ENCODE results near the gene EIF4E. TPM values are rescaled to one million over a fixed set of nuclear protein-coding genes. Genes with fewer than 3 reads are reported as not detected.
"Not testable (repeated sequence)": the region's sequence is repeated elsewhere in the genome, so short reads cannot be mapped to it uniquely, and the experiment has no call there.

Gene EIF4E
- total and polyA plus RNA-seq, 7 donors: 37.1 to 94.7 (median 62.5) TPM

DNA sequence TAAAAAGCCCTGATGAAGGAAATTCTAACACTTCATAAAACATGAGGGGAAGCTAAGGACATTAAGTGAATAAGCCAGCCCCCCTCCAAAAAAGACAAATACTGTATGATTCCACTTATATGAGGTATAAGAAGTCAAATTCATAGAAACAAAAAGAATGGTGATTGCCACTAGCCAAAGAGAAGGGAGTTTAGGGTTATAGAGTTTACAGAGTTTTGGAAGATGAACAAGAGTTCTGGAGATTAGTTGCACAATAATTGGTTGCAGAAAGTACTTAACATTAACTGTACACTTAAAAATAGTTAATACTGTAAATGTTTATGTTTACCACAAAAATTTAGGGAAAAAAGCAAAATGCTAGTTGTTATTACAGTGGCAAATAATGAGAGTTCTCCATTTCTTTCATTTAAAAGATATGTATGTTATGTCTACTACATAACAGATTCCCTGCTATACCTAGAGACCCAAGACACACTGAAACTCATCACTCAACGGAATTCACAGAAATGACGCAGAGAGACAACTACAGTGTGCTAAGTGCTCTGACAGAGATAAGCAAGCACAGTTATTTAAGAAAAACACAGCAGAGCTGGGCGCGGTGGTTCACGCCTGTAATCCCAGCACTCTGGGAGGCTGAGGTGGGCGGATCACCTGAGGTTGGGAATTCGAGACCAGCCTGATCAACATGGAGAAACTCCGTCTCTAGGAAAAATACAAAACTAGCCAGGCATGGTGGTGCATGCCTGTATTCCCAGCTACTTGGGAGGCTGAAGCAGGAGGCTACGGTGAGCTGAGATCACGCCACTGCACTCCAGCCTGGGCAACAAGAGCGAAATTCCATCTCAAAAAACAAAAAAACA, 37.2 kb downstream of the EIF4E start:
- WGBS, 3 donors: 98 to 99% (median 99%) methylated on average over 11 of the region's 11 CpGs
- intact Hi-C loops (cut with DNase I): no loop called here
- DNase-seq (no peak), ATAC-seq (no peak)
- no peak overlapping the region for H3K4me3 ChIP-seq
- H3K9me3 ChIP-seq: no peaks in the 10 kb centered on the region
- H3K27ac ChIP-seq: no peak overlapping the region
- H3K4me1 ChIP-seq: no peaks in the 10 kb centered on the region
- TF ChIP-seq, protein P1, sequence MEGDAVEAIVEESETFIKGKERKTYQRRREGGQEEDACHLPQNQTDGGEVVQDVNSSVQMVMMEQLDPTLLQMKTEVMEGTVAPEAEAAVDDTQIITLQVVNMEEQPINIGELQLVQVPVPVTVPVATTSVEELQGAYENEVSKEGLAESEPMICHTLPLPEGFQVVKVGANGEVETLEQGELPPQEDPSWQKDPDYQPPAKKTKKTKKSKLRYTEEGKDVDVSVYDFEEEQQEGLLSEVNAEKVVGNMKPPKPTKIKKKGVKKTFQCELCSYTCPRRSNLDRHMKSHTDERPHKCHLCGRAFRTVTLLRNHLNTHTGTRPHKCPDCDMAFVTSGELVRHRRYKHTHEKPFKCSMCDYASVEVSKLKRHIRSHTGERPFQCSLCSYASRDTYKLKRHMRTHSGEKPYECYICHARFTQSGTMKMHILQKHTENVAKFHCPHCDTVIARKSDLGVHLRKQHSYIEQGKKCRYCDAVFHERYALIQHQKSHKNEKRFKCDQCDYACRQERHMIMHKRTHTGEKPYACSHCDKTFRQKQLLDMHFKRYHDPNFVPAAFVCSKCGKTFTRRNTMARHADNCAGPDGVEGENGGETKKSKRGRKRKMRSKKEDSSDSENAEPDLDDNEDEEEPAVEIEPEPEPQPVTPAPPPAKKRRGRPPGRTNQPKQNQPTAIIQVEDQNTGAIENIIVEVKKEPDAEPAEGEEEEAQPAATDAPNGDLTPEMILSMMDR (IDR thresholded peaks at IDR 0.05): no peak
- H3K36me3 ChIP-seq (ENCODE audit: insufficient read depth in 1 of 2, low read depth in 1 of 2): peaks cover 3 to 50% of the 10 kb centered on the region in 2 donors
- no peaks in the 10 kb centered on the region for H3K27me3 ChIP-seq (ENCODE audit: insufficient read depth in 3 of 3, low read length in 2 of 3)

DNA sequence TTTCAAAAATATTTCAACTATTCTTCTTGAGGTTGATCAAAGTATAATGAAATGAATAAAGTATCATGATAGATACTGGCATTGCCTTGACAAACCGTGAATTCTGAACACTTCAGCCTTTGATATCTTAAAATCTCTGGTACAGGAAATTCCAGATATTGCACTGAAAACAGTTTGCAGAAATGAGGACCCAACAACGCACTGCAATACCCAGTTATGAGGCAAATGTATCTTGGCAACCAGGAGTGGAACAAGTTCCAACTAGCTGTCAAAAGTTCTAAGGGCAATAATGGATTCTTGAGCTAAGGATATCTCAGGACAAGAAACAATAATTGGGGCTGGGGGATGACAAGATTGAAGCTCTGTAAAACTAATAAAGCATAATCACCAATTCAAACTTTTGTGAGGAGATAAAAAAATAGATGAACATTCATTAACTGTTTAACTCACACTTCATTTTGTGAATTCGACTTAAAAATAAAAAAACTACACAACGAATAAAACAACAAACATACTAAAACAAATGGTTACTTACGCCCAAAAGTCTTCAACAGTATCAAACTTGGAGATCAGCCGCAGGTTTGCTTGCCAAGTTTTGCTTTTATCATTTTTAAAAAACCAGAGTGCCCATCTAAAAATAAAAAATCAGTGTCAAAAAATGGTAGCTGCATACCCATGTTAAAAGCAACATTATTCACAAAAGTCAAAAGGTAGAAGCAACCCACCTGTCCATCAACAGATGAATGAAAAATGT, 38.1 kb downstream of the EIF4E start:
- Histone ChIP-seq H3K36me3 (ENCODE audit: insufficient read depth in 1 of 2, low read depth in 1 of 2) (peaks cover 5 to 57% of the 10 kb centered on the region in 2 donors), H3K4me1 (no peaks in the 10 kb centered on the region), H3K27ac (no peak overlapping the region), H3K4me3 (no peak overlapping the region), H3K9me3 (no peaks in the 10 kb centered on the region), H3K27me3 (ENCODE audit: insufficient read depth in 3 of 3, low read length in 2 of 3) (no peaks in the 10 kb centered on the region)
- no peak for ATAC-seq
- no peak for DNase-seq
- WGBS, 3 donors: 77 to 89% (median 77%) methylated on average over 6 of the region's 6 CpGs
- TF ChIP-seq, protein P1 (IDR thresholded peaks at IDR 0.05): no peak
- intact Hi-C loops (cut with DNase I): no loop called here

DNA sequence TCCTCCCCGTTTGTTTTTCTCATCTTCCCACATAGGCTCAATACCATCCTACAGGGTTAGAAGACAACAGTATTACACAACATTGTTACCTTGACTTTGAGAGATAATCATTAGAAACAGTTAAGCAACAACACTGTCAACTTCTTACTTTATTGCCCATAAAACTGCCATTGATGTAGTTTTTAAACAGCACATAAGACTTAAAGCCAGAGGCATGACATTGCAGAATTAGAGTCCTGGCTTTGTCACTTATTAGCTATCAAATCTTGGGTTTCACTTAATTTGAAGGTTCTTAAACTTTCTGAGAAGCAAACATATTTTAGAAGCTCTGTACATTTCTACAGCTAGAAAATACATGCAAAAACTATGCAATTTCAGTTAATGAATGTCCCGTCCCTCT, 41.8 kb downstream of the EIF4E start:
- no peaks in the 10 kb centered on the region for H3K4me1 ChIP-seq
- H3K27me3 ChIP-seq (ENCODE audit: insufficient read depth in 3 of 3, low read length in 2 of 3): no peaks in the 10 kb centered on the region
- no peak for ATAC-seq
- 97 to 100% (median 98%) methylated on average over 2 of the region's 2 CpGs for WGBS, 3 donors
- no peak overlapping the region for H3K4me3 ChIP-seq
- no peaks in the 10 kb centered on the region for H3K9me3 ChIP-seq
- no peak for DNase-seq
- no peak overlapping the region for H3K27ac ChIP-seq
- peaks cover 8 to 84% of the 10 kb centered on the region in 2 donors for H3K36me3 ChIP-seq (ENCODE audit: insufficient read depth in 1 of 2, low read depth in 1 of 2)
- intact Hi-C loops (cut with DNase I): no loop called here
- TF ChIP-seq, protein P1 (IDR thresholded peaks at IDR 0.05): no peak

DNA sequence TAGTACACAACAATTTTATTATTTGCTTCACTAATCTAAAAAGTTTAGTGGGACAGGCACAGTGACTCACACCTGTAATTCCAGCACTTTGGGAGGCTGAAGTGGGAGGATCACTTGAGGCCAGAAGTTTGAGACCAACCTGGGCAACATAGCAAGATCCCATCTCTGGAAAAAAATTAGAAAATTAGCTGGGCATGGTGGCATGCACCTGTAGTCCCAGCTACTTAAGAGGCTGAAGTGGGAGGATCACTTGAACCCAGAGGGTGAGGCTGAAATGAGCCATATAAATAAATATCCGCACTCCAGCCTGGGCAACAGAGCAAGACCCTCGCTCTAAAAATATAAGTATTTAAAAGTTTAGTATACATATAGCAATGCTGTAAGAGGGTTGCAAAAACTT, 42.6 kb downstream of the EIF4E start:
- DNase-seq; H3K9me3 ChIP-seq; H3K4me1 ChIP-seq; H3K27ac ChIP-seq; H3K4me3 ChIP-seq; H3K27me3 ChIP-seq (ENCODE audit: insufficient read depth in 3 of 3, low read length in 2 of 3); ATAC-seq; intact Hi-C loops (cut with DNase I): not testable (repeated sequence)
- WGBS, 3 donors: 94 to 98% (median 97%) methylated on average over 2 of the region's 2 CpGs
- H3K36me3 ChIP-seq (ENCODE audit: insufficient read depth in 1 of 2, low read depth in 1 of 2): peaks cover 12 to 92% of the 10 kb centered on the region in 2 donors

DNA sequence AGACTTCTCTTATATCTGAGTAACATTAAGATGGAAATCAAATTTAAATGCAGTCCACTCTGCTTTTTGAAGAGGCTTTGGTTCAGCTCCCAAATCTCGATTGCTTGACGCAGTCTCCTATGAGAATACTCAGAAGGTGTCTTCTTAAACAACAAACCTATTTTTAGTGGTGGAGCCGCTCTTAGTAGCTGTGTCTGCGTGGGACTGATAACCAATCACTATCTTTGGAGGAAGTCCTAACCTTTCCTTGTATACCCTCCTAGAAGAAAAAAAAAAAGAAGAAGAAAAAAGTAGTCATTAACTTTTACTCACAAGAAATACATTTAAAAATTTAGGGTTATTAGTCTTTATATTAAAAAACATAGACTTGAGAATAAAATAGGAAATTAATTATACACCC, 48.0 kb downstream of the EIF4E start:
- H3K4me1 ChIP-seq; H3K27me3 ChIP-seq (ENCODE audit: insufficient read depth in 3 of 3, low read length in 2 of 3); DNase-seq; H3K27ac ChIP-seq; ATAC-seq; intact Hi-C loops (cut with DNase I); H3K9me3 ChIP-seq; H3K4me3 ChIP-seq: not testable (repeated sequence)
- peaks cover 7 to 61% of the 10 kb centered on the region in 2 donors for H3K36me3 ChIP-seq (ENCODE audit: insufficient read depth in 1 of 2, low read depth in 1 of 2)
- WGBS, 3 donors: 89 to 100% (median 100%) methylated on average over 2 to 4 of the region's 4 CpGs

Measured in psoas muscle (tissue), 8 donors.